Fibroblast of the conjunctiva (primary cell): ENCODE data around the gene ARRDC4.

Source experiments
- DNase-seq: peaks from one replicate; pipeline ENCODE4 v3.0.0-alpha.2; 2010; ENCODE audit warnings: low read depth

ARRDC4 gene

GRCh38 chr15:97998307-97999071 lies 38.0 kb downstream of the ARRDC4 start:
- DNase-seq: no peak

DNA sequence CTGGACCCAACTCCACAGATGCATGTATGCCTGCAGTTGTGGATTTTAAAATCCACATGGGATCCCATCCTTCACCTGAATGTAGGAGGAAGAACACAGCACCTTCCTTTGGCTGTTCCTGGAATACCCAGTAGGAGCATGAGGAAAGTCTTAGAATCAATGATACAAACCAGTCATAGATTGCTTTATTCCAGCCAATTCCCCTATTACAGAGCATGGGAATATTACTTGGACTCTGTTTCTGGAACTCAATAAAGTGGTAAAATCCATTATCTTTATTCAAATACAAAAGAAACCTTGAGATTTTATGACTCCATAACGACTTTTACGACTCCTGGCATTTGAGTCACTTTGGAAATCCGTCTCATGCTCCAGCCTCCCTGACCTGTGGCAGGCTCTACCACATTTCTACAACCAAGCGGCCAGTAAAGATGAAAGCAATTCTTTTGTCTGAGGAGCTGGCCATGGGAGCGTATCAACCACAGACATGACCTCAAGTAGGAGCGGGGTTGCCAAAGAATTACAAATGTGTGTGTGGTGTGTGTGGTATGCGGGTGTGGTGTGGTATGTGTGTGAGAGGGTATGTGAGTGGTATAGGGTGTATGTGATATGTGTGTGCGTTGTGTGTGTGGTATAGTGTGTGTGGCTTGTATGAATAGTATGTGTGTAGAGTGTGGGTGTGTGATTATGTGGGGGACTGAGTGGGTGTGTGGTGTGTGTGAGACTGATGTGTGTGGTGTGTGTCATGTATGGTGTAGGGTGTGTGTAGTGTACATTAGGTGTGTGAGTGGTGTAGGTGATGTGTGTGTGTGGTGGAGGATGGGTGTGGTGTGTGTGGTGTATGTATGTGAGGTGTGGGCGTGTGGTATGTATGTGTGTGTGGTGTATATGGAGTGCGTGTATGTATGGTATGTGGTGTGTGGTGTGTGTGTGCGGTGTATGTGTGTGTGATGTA lies 40.0 kb downstream of the ARRDC4 start:
- no peak for DNase-seq

GRCh38 chr15:98001663-98002194 lies 41.2 kb downstream of the ARRDC4 start:
- no peak for DNase-seq

GRCh38 chr15:98002419-98002818 lies 41.9 kb downstream of the ARRDC4 start:
- no peak for DNase-seq

GRCh38 chr15:98002866-98003265 lies 42.4 kb downstream of the ARRDC4 start:
- no peak for DNase-seq

- DNase-seq: no peak
These were observed 43.0 kb downstream of the ARRDC4 start for GRCh38 chr15:98003518-98003917.

GRCh38 chr15:98003996-98004395 lies 43.5 kb downstream of the ARRDC4 start:
- no peak for DNase-seq

DNA sequence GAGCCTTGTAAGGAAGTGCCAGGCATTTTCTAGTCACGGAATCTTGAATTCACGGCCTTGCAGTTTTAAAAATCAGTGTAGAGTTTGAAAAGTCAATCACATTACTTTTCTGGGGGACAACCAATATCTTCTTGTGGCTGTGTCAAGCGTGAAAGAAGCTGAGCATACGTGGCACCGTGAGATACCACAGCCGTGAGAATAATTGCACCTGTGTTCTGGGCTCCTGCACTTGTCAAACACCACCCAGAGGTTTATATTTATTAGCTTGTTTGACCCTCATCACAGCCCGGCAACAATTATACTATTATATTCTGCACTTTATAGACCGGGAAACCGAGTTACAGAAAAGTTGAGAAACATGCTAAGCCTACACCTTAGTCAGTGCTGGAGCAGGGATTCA lies 45.2 kb downstream of the ARRDC4 start:
- no peak for DNase-seq

GRCh38 chr15:98009169-98009568 lies 48.7 kb downstream of the ARRDC4 start:
- no peak for DNase-seq

GRCh38 chr15:98009971-98010370 lies 49.5 kb downstream of the ARRDC4 start:
- no peak for DNase-seq

DNA sequence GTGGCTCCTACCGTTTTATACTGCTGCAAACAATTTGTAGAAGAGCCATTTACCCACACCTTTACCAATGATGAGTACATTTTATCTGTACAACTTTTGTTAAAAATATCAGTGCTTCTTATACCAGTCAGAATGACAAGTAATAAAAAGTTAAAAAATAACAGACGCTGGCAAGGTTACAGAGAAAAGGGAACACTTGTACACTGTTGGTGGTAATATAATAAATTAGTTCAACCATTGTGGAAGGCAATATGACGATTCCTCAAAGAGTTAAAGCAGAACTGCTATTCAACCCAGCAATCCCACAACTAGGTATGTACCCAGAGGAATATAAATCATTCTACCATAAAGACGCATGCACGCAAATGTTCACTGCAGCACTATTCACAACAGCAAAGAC lies 51.9 kb downstream of the ARRDC4 start:
- DNase-seq: no peak

DNA sequence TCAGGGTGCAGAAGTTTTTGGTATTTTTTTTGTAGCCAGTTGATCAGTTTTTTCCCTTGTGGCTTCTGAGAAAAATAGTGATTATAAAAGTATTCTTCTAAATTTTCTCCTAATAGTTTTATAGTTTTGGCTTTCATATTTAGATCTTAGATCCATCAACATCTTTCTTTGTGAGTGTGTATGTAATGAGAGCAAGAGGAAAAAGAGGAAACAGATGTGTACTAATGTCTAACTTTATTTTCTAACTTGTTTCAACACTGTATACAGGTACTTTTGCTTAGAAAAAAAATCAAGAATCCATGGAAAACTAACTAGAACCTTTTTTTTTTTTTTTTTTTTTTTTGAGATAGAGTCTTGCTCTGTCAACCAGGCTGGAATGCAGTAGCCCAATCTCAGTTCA lies 53.1 kb downstream of the ARRDC4 start:
- DNase-seq: no peak

DNA sequence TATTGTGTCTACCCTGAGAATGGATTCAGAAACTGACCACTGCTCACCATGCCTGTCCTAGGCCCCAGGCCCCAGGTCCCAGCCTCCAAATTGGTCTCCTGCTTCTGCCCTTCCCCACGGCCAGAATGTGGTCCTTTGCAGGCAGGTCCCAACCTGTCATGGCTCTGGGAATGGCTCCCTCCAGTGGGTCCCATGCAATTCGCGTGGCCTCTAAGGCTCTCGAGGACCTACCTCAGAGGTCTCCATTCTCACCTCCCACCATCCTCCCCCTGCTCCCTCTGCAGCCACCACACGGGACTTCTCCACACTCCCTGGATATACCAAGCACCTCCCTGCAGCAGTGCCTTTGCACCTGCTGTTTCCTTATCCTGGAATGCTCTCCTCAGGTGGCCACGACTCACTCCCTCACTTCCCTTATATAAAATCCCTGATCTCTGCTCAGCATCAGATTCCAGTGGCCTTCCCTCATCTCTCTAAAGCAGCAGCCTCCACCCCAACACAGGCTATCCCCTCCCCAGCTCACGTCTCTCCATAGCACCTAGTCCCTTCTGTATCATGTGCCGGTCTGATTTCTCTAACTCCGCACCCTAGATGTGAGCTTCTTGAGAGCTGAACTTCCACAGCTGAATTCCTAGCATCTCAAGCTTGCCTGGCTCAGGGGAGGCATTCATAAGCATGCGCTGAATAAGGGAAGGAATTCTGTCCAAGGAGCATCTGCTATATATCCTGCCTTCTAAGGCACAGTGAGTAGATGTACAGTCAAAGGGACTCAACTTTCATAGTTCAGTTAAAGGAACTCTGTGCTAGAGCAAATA lies 56.9 kb downstream of the ARRDC4 start:
- DNase-seq: no peak

DNA sequence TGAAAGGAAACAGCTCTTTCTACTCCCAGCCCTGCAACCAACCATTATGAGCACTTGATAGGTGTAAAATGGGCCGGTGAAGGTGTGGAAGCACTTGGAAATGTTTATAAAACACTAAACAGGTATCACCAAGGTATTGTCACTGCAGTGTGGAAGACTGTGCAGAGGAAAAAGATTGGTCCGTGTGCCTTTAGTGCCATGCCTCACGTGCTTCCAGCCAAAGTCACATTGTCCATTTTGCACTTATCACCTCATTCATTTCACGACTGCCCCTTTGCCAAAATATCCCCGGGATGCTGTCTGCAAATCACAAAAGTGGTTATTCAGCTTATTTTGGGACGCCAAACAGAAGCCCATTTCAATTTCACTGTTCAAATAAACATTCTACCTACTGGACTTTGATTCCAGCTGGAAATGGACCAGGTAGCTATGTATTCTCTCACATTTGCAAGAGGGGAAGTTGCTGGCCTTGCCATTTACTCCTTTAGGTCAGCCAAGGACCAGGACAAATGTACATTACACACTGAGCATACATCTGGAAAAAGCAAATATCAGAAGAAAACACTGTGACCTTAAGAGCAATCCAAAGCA lies 58.4 kb downstream of the ARRDC4 start:
- DNase-seq: no peak
